Astrocyte (in vitro differentiated cells and primary cell): ENCODE data around the gene VAMP7. TPM values are rescaled to one million over a fixed set of nuclear protein-coding genes. Genes with fewer than 3 reads are reported as not detected.

Experiments used
- DNase-seq: peaks from one replicate; pipeline ENCODE4 v3.0.0-alpha.2; 2010; ENCODE audit warnings: low read depth
- FAIRE-seq: peaks from 2 replicates; lab custom pipeline; 2011; peaks lifted over from hg19 to GRCh38; lab: Jason Lieb, UNC
- H2AFZ ChIP-seq: 2 replicates; pipeline ENCODE4 v1.6.0; 2012; ENCODE audit warnings: low read depth, low read length, inconsistent platforms
- H3K27ac ChIP-seq: 2 replicates; pipeline ENCODE4 v1.5.1; 2011; ENCODE audit warnings: low read depth, low read length, inconsistent platforms
- H3K27me3 ChIP-seq: 2 replicates; pipeline ENCODE4 v1.6.0; 2011; ENCODE audit warnings: low read length, inconsistent platforms; ENCODE audit not compliant: insufficient read depth
- H3K36me3 ChIP-seq: 2 replicates; pipeline ENCODE4 v1.5.1; 2011; ENCODE audit warnings: low read length, inconsistent platforms; ENCODE audit not compliant: insufficient read depth
- H3K4me1 ChIP-seq: 2 replicates; pipeline ENCODE4 v1.5.1; 2011; ENCODE audit warnings: low read length, inconsistent platforms; ENCODE audit not compliant: insufficient read depth
- H3K4me2 ChIP-seq: 2 replicates; pipeline ENCODE4 v1.6.0; 2012; ENCODE audit warnings: low read length, inconsistent platforms
- H3K4me3 ChIP-seq: 2 replicates; pipeline ENCODE4 v1.5.1; 2011; ENCODE audit warnings: low read depth, mild to moderate bottlenecking, low read length, inconsistent platforms; ENCODE audit not compliant: insufficient read depth
- H3K79me2 ChIP-seq: 2 replicates; pipeline ENCODE4 v1.6.0; 2012; ENCODE audit warnings: mild to moderate bottlenecking, low read length, inconsistent platforms; ENCODE audit not compliant: insufficient read depth
- H3K9ac ChIP-seq: 2 replicates; pipeline ENCODE4 v1.6.0; 2012; ENCODE audit warnings: mild to moderate bottlenecking, low read length, inconsistent platforms
- H3K9me3 ChIP-seq: 2 replicates; pipeline ENCODE4 v1.5.1; 2012; ENCODE audit warnings: low read depth, mild to moderate bottlenecking, low read length, inconsistent platforms; ENCODE audit not compliant: insufficient read depth
- H4K20me1 ChIP-seq: 2 replicates; pipeline ENCODE4 v1.6.0; 2012; ENCODE audit warnings: low read length, inconsistent platforms; ENCODE audit not compliant: insufficient read depth
- H3K27ac Mint-ChIP-seq: one replicate; pipeline ENCODE4 v1.8.0; 2021; ENCODE audit warnings: mild to moderate bottlenecking, mixed read lengths; ENCODE audit not compliant: unreplicated experiment
- H3K27me3 Mint-ChIP-seq: one replicate; pipeline ENCODE4 v1.8.0; 2021; ENCODE audit warnings: low read depth, mixed read lengths; ENCODE audit not compliant: unreplicated experiment
- H3K36me3 Mint-ChIP-seq: one replicate; pipeline ENCODE4 v1.8.0; 2021; ENCODE audit warnings: low read depth, mixed read lengths; ENCODE audit not compliant: unreplicated experiment
- H3K4me1 Mint-ChIP-seq: one replicate; pipeline ENCODE4 v1.8.0; 2021; ENCODE audit warnings: low read depth, mixed read lengths; ENCODE audit not compliant: unreplicated experiment
- H3K4me3 Mint-ChIP-seq: one replicate; pipeline ENCODE4 v1.8.0; 2021; ENCODE audit warnings: mild to moderate bottlenecking, moderate library complexity, mixed read lengths; ENCODE audit not compliant: unreplicated experiment
- H3K9me3 Mint-ChIP-seq: one replicate; pipeline ENCODE4 v1.8.0; 2021; ENCODE audit warnings: mild to moderate bottlenecking, mixed read lengths; ENCODE audit not compliant: unreplicated experiment
- EZH2 ChIP-seq: IDR thresholded peaks from 2 replicates; pipeline ENCODE4 v1.6.1; 2012; ENCODE audit warnings: mild to moderate bottlenecking, low read length, inconsistent platforms; ENCODE audit not compliant: insufficient read depth
- total RNA-seq: library from RNA; stranded (reverse); gene quantifications from 2 replicates; pipeline ENCODE4 v1.2.1, GENCODE V29; 2021
- TF ChIP-seq, protein P1 (sequence below): IDR thresholded peaks from 2 replicates; pipeline ENCODE4 v1.5.1; 2011; ENCODE audit warnings: low read depth, mild to moderate bottlenecking, inconsistent platforms, low read length, moderate library complexity; ENCODE audit not compliant: insufficient read depth

VAMP7 gene
- total RNA-seq, 1 donor from 2014 or later = 49.0 TPM

DNA sequence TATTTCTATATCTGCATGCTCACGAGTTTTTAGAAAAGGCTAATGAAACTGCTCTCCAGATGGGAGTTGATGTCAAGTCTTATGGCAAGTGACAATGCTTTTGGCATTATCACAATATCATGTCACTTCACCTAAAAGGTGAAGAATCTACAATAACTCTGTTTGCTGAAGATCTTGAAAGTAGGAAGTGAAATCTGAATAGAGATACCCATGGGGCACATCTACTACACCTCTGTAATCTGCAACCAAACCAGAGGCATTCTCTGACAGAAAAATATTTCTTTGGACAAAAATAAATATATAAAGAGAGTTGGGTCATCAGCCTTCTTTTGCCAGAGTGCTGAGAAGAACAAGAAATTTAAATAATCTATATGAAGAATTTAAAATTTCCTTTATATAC, 3.9 kb upstream of the VAMP7 start:
- H3K27ac ChIP-seq = no peak overlapping the region

DNA sequence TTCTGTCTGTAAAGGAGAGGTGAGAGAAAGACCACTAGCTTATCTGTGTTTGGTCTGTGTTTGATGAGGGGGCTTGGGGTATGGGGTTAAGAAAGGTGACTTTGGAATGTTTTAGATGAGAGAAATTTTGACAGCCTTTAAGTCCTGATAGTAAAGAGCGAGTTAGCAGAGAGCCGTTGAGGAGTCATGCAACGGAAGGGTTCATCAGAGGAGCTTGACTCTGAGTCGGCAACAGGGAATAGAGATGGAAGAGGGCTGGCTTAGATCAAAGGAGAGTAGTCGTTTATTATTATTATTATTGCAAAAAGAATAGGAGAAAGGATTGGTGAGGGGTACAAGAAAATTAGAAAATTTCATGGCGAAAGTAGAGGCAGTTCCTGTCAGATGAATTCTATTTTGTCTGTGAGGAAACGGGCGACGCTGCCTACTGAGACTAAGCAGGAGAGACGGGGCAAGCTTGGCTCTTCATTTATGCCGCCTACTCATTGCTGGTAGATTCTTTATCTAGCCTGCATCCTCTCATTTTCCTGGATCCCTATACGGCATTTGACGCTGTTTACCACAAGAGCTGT, 473 bp upstream of the VAMP7 start:
- peak overlapping the region; percentile 86 for H3K9ac ChIP-seq
- TF ChIP-seq, protein P1, sequence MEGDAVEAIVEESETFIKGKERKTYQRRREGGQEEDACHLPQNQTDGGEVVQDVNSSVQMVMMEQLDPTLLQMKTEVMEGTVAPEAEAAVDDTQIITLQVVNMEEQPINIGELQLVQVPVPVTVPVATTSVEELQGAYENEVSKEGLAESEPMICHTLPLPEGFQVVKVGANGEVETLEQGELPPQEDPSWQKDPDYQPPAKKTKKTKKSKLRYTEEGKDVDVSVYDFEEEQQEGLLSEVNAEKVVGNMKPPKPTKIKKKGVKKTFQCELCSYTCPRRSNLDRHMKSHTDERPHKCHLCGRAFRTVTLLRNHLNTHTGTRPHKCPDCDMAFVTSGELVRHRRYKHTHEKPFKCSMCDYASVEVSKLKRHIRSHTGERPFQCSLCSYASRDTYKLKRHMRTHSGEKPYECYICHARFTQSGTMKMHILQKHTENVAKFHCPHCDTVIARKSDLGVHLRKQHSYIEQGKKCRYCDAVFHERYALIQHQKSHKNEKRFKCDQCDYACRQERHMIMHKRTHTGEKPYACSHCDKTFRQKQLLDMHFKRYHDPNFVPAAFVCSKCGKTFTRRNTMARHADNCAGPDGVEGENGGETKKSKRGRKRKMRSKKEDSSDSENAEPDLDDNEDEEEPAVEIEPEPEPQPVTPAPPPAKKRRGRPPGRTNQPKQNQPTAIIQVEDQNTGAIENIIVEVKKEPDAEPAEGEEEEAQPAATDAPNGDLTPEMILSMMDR = no peak
- TF ChIP-seq EZH2 = no peak
- no peaks in the 10 kb centered on the region for H3K4me1 Mint-ChIP-seq
- peak overlapping the region; percentile 79 for H2AFZ ChIP-seq
- no peaks in the 10 kb centered on the region for H3K36me3 ChIP-seq
- peak overlapping the region; percentile 95 for H3K4me3 Mint-ChIP-seq
- peaks cover 3% of the 10 kb centered on the region for H3K4me1 ChIP-seq
- DNase-seq (no peak), FAIRE-seq (no peak)
- peak overlapping the region; percentile 9 for H3K27ac ChIP-seq
- peak overlapping the region; percentile 82 for H3K4me2 ChIP-seq
- H3K4me3 ChIP-seq = peak overlapping the region; percentile 74
- no peaks in the 10 kb centered on the region for H4K20me1 ChIP-seq
- H3K9me3 Mint-ChIP-seq = peaks cover 6% of the 10 kb centered on the region
- H3K27me3 ChIP-seq = peaks cover 3% of the 10 kb centered on the region
- H3K9me3 ChIP-seq = no peaks in the 10 kb centered on the region
- H3K36me3 Mint-ChIP-seq = no peaks in the 10 kb centered on the region
- H3K27ac Mint-ChIP-seq = no peak overlapping the region
- no peaks in the 10 kb centered on the region for H3K27me3 Mint-ChIP-seq
- H3K79me2 ChIP-seq = peaks cover 22% of the 10 kb centered on the region

More for the DNA sequence above, 3.9 kb upstream of the VAMP7 start:
- no peak overlapping the region for H3K9ac ChIP-seq
- Mint-ChIP-seq H3K4me3 (no peak overlapping the region), H3K27me3 (no peaks in the 10 kb centered on the region), H3K4me1 (no peaks in the 10 kb centered on the region), H3K36me3 (no peaks in the 10 kb centered on the region), H3K27ac (no peak overlapping the region), H3K9me3 (peaks cover 6% of the 10 kb centered on the region)
- no peaks in the 10 kb centered on the region for H4K20me1 ChIP-seq
- no peaks in the 10 kb centered on the region for H3K36me3 ChIP-seq
- TF ChIP-seq, protein P1 = no peak
- no peak for TF ChIP-seq EZH2
- H3K9me3 ChIP-seq = no peaks in the 10 kb centered on the region
- peaks cover 10% of the 10 kb centered on the region for H3K79me2 ChIP-seq
- peaks cover 9% of the 10 kb centered on the region for H3K27me3 ChIP-seq
- H3K4me3 ChIP-seq = no peak overlapping the region
- no peak overlapping the region for H3K4me2 ChIP-seq
- FAIRE-seq (no peak), DNase-seq (no peak)
- no peak overlapping the region for H2AFZ ChIP-seq
- H3K4me1 ChIP-seq = peaks cover 3% of the 10 kb centered on the region

DNA sequence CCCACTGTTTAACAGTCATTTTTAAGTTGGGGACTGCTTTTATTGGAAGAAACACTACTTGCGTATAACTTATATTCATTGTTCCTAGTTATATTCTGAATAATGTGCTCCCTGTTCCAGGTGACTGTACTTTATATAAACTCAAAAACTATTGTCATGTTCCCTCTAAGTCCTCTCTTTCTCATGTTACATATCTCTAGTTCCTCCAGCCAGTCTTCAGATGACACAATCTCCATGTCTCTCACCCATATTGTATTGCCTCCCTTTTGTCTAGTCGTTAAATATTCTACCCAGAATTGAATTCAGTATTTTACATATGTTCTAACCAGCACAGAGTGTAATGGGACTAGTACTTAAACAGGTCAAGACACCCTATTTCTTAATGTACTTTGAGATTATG, 5.3 kb downstream of the VAMP7 start:
- TF ChIP-seq, protein P1 = no peak
- TF ChIP-seq EZH2 = no peak
- H3K4me2 ChIP-seq = no peak overlapping the region
- H3K27me3 ChIP-seq = no peaks in the 10 kb centered on the region
- Mint-ChIP-seq H3K4me1 (peaks cover 8% of the 10 kb centered on the region), H3K9me3 (peaks cover 2% of the 10 kb centered on the region), H3K27me3 (no peaks in the 10 kb centered on the region), H3K27ac (no peak overlapping the region), H3K36me3 (peaks cover 9% of the 10 kb centered on the region), H3K4me3 (no peak overlapping the region)
- H3K27ac ChIP-seq = no peak overlapping the region
- H3K9me3 ChIP-seq = no peaks in the 10 kb centered on the region
- no peak overlapping the region for H3K9ac ChIP-seq
- no peak overlapping the region for H2AFZ ChIP-seq
- H3K79me2 ChIP-seq = peaks cover 21% of the 10 kb centered on the region
- DNase-seq (no peak), FAIRE-seq (no peak)
- H4K20me1 ChIP-seq = no peaks in the 10 kb centered on the region
- no peak overlapping the region for H3K4me3 ChIP-seq
- H3K4me1 ChIP-seq = peaks cover 5% of the 10 kb centered on the region
- H3K36me3 ChIP-seq = no peaks in the 10 kb centered on the region
